ENCODE results near the gene SPTSSB.
A peak's percentile ranks its signal among the peaks of the same experiment; 100 is the strongest.

The SPTSSB gene

GRCh38 chr3:161390200-161390599 is 18.9 kb upstream of the SPTSSB start:
- DNase-seq = no peak

- DNase-seq = no peak
Measured at GRCh38 chr3:161389445-161390035, 18.2 kb upstream of the SPTSSB start.

DNA sequence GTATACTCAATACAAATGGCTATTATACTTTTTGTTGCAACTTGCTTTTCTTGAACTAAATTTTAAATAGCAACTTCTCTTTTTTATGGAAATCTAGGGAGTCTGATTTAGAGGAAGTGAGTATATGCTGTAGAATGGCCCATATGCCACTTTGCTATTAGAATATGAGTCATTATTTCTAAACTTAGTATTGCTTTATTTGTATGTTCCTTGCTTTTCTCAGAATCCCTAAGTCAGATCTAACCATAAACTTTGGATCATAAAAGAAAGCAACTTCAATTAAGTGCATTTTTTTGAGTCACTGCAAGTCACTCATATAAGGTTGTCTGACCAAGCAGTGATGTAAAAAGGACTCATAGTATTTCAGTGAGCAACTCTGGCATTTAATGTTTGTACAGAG is 17.5 kb upstream of the SPTSSB start:
- DNase-seq = no peak

GRCh38 chr3:161386991-161387770 is 15.9 kb upstream of the SPTSSB start:
- DNase-seq = no peak

DNA sequence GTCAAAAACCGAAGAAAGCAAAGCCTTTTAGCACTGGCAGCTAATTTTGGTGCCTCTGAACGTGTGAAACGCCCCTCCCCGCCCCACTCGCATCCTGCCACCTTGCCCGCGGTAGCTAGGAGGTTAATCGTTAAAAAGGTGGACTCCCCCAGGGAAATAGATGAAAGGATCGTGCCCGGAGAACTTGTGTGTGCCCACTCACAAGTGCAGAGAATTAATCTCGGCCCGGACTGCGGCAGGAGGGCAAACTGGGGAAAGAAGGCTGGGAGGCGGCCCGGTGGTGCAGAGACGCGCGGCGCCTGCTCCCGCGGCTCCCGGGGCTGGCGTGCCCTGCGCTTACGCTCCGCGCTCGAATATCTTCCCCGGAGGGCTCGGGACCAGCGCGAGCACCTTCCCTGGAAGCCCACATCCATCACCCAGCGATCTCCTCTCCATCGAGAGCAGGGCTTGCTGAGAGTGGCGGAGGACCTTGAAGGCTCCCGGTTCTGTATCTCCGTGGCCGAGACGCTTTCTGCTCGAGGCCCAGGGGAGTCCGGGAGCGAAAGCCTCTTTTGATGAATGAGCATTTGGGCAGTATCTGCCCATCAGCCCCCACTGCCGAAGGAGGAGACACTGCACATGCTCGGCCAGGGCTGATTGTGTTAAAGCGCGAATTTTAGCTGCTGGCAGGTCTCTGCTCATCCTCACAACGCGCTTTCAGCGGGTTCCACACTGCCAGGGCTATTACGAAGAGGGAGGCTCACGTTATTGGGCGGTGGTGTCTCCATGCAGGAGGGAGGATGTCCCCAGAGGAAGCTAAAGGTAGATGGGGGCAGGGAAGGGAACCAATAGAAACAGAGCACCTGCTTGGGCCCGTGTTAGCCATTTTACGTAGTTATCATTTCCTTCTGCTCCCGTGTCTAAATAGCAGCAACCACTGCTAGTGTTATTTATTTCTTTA is 1.3 kb upstream of the SPTSSB start:
- peak; percentile 74 for DNase-seq

DNA sequence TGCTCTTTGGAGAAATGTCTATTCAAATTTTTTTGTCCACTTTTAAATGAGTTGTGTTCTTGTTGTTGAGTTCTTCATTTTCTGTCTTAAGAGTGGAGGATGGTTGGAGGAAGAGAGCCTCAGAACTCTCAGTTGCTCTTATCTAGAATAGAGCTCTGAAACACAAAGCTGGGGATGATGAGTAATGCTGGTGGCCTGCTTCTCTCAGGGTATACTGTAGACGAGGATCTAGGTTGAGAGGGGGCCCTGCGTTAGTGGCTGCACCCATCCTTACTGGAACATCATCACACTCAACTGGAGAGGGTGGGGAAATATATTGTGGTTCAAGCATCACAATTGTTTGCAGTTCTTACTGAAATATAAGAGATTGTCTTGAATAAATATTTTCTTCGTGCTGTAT is 1.8 kb downstream of the SPTSSB start:
- no peak for DNase-seq

- DNase-seq = no peak
Measured at GRCh38 chr3:161366094-161366493, 5.2 kb downstream of the SPTSSB start.

- no peak for DNase-seq
Measured at GRCh38 chr3:161358488-161358887, 12.8 kb downstream of the SPTSSB start.

DNA sequence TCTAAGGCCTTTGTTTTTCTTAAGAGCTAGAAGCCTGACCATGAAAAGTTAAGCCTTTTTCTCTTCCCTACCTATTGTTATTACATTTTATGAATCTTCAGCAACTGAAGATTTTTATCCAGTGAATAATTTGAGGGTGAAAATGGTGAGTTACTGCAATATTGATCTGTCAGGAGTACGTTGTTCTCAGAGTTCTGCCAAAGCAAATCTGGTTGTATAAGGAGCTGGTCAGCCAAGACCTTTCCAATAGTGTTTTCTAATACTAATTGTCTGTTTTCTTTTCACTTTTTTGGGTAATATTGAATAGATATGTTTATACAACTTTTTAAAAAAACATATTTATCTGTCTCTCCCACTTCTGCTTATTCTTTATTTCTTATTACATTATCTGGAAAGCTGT is 15.0 kb downstream of the SPTSSB start:
- DNase-seq = no peak

DNA sequence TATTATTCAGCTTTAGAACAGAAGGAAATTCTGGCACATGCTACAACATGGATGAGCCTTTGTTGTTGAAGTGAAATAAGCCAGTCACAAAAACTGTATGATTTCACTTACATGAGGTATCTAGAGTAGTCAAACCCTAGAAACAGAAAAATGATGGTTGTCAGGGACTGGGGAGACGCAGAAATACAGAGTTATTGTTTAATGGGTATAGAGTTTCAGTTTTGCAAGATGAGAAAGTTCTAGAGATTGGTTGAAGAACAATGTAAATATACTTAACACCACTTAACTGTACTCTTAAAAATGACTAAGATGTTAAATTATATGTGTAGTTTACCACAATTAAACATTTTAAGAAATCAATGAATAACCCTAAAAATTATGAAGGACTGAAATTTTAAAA is 15.8 kb downstream of the SPTSSB start:
- DNase-seq = peak; percentile 77

GRCh38 chr3:161354554-161354953 is 16.8 kb downstream of the SPTSSB start:
- DNase-seq = no peak

DNA sequence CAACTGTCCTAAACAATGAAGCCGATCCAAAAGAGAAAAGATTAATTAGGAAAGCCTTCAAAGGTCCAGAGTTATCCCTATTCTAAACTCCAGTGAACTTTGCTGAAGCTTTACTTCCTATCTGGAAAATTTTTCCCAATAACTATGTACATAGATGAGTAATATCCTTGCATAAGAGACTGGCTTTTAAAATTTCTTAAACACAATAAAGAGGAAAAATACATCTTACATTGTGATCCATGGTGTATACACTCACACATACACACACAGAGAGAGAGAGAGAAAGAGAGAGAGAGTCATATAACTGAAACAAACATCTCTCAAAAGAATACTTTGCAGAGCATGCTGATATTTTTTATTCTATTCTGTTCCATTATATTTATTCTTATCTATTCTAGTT is 20.0 kb downstream of the SPTSSB start:
- no peak for DNase-seq

GRCh38 chr3:161350916-161351315 is 20.4 kb downstream of the SPTSSB start:
- DNase-seq = no peak

- no peak for DNase-seq
Measured at GRCh38 chr3:161349529-161350312, 21.6 kb downstream of the SPTSSB start.

- no peak for DNase-seq
Measured at GRCh38 chr3:161348796-161349400, 22.4 kb downstream of the SPTSSB start.

DNA sequence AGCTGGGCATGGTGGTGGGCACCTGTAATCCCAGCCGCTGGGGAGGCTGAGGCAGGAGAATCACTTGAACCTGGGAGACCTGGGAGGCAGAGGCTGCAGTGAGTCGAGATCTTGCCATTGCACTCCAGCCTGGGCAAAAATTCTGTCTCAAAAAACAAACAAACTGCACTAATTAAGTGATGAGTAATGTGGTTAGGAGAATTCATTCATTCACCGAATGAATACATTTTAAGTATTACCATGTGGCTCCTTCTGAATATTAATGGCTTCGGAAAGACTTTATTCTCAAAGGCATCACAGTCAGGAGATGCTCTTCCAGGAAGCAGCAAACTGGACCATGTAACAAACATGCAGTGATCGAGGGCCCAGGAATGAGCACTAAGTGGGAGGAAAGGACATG is 23.6 kb downstream of the SPTSSB start:
- DNase-seq = no peak

GRCh38 chr3:161345023-161345422 is 26.3 kb downstream of the SPTSSB start:
- DNase-seq = no peak

- DNase-seq = peak; percentile 25
Measured at GRCh38 chr3:161343986-161344385, 27.3 kb downstream of the SPTSSB start.

DNA sequence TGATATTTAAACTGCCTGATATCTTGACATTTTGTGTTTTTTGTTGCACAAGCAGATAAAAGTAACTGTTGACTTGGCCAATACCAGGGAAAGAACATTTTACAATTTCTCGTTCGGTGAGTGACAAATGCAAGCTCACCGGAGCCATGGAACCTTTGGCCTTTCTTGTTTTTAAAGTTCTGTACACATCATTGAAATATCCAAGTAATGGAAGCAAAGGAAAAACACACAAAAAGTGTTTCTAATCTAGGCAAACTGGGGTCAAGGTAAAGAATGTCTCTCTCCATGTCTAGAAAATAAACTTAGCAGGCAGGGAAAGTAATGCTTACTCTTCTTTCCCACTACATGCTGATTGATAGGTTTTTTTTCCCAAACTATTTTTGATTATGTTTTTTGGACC is 27.8 kb downstream of the SPTSSB start:
- DNase-seq = no peak

- no peak for DNase-seq
Measured at GRCh38 chr3:161342629-161343028, 28.7 kb downstream of the SPTSSB start.

GRCh38 chr3:161339517-161340500 is 31.5 kb downstream of the SPTSSB start:
- DNase-seq = no peak

Measured in DMS79 (cell line).